Neural progenitor cell (in vitro differentiated cells): ENCODE results near the gene CKAP4. TPM values are rescaled to one million over a fixed set of nuclear protein-coding genes. Genes with fewer than 3 reads are reported as not detected.

Experiments used
- DNase-seq: peaks from one replicate; pipeline ENCODE4 v3.0.0-alpha.2; 2016; ENCODE audit warnings: low spot score
- H2AFZ ChIP-seq: fragments of 200-600 bp; sonication (generic); replicated peaks from 2 replicates; pipeline ENCODE4 v1.6.1; 2016; ENCODE audit warnings: antibody characterized with exemption
- H3F3A ChIP-seq: fragments of 200-600 bp; sonication (generic); 2 replicates; pipeline ENCODE4 v1.6.1; 2016; ENCODE audit warnings: antibody characterized with exemption, low read depth
- H3K27ac ChIP-seq: fragments of 200-600 bp; sonication (generic); 2 replicates; pipeline ENCODE4 v1.5.1; 2016; ENCODE audit warnings: mild to moderate bottlenecking
- H3K27me3 ChIP-seq: fragments of 200-600 bp; sonication (generic); 2 replicates; pipeline ENCODE4 v1.6.1; 2016; ENCODE audit warnings: mild to moderate bottlenecking, moderate library complexity
- H3K36me3 ChIP-seq: fragments of 200-600 bp; sonication (generic); 2 replicates; pipeline ENCODE4 v1.5.1; 2016
- H3K4me1 ChIP-seq: fragments of 200-600 bp; sonication (generic); 2 replicates; pipeline ENCODE4 v1.6.1; 2016; ENCODE audit warnings: mixed run types
- H3K4me2 ChIP-seq: fragments of 200-600 bp; sonication (generic); 2 replicates; pipeline ENCODE4 v1.6.1; 2016
- H3K4me3 ChIP-seq: fragments of 200-600 bp; sonication (generic); 2 replicates; pipeline ENCODE4 v1.5.1; 2016
- H3K79me2 ChIP-seq: fragments of 200-600 bp; sonication (generic); 2 replicates; pipeline ENCODE4 v1.6.1; 2016; ENCODE audit warnings: low read depth
- H3K9ac ChIP-seq: fragments of 200-600 bp; sonication (generic); 2 replicates; pipeline ENCODE4 v1.6.1; 2016
- H3K9me3 ChIP-seq: fragments of 200-600 bp; sonication (generic); 2 replicates; pipeline ENCODE4 v1.5.1; 2016; ENCODE audit warnings: low read depth
- H4K20me1 ChIP-seq: fragments of 200-600 bp; sonication (generic); 2 replicates; pipeline ENCODE4 v1.6.1; 2016; ENCODE audit warnings: low read depth
- H3K27ac Mint-ChIP-seq: 3 replicates; pipeline ENCODE4 v1.8.0; 2021; ENCODE audit warnings: mixed read lengths
- H3K27me3 Mint-ChIP-seq: 2 replicates; pipeline ENCODE4 v1.8.0; 2022; ENCODE audit warnings: low read depth, mild to moderate bottlenecking, inconsistent platforms, moderate library complexity, mixed read lengths; ENCODE audit not compliant: insufficient read depth
- H3K36me3 Mint-ChIP-seq: 3 replicates; pipeline ENCODE4 v1.8.0; 2021; ENCODE audit warnings: mixed read lengths
- H3K4me1 Mint-ChIP-seq: 3 replicates; pipeline ENCODE4 v1.8.0; 2021; ENCODE audit warnings: mixed read lengths
- H3K4me3 Mint-ChIP-seq: 3 replicates; pipeline ENCODE4 v1.8.0; 2021; ENCODE audit warnings: mild to moderate bottlenecking, moderate library complexity, mixed read lengths
- H3K9me3 Mint-ChIP-seq: 3 replicates; pipeline ENCODE4 v1.8.0; 2020; ENCODE audit warnings: mixed read lengths
- CTCF ChIP-seq: fragments of 200-600 bp; sonication (generic); IDR thresholded peaks from 2 replicates; pipeline ENCODE4 v1.5.1; 2017; ENCODE audit warnings: antibody characterized with exemption, mild to moderate bottlenecking
- EZH2 ChIP-seq: fragments of 200-600 bp; sonication (generic); IDR thresholded peaks from 2 replicates; pipeline ENCODE4 v1.6.1; 2017; ENCODE audit warnings: antibody characterized with exemption, mild to moderate bottlenecking, moderate library complexity
- EZH2phosphoT487 ChIP-seq: fragments of 200-600 bp; sonication (generic); IDR thresholded peaks from 2 replicates; pipeline ENCODE4 v1.6.1; 2017; ENCODE audit warnings: antibody characterized with exemption
- total RNA-seq: library from RNA; depleted of rRNA; stranded (reverse); fragments of >200 nt; gene quantifications from 2 replicates; pipeline ENCODE4 v1.2.3, GENCODE V29; 2015; ENCODE audit warnings: low replicate concordance

The CKAP4 gene
- total RNA-seq, 1 donor from 2014 or later: 58.7 TPM

- peaks cover 10% of the 10 kb centered on the region for H3F3A ChIP-seq
- TF ChIP-seq CTCF (no peak), EZH2phosphoT487 (no peak), EZH2 (no peak)
- Mint-ChIP-seq H3K36me3 (peaks cover 15% of the 10 kb centered on the region), H3K4me1 (peaks cover 12% of the 10 kb centered on the region), H3K9me3 (no peaks in the 10 kb centered on the region), H3K27me3 (peaks cover 6% of the 10 kb centered on the region), H3K4me3 (no peak overlapping the region), H3K27ac (no peak overlapping the region)
- no peak overlapping the region for H3K4me2 ChIP-seq
- H3K9me3 ChIP-seq: no peaks in the 10 kb centered on the region
- no peak overlapping the region for H3K9ac ChIP-seq
- no peaks in the 10 kb centered on the region for H3K27me3 ChIP-seq
- H4K20me1 ChIP-seq: peaks cover 7% of the 10 kb centered on the region
- H3K4me1 ChIP-seq: no peaks in the 10 kb centered on the region
- no peak overlapping the region for H3K27ac ChIP-seq
- no peak overlapping the region for H2AFZ ChIP-seq
- H3K36me3 ChIP-seq: no peaks in the 10 kb centered on the region
- H3K79me2 ChIP-seq: no peaks in the 10 kb centered on the region
- DNase-seq: no peak
- no peak overlapping the region for H3K4me3 ChIP-seq
These were observed 13.4 kb downstream of the CKAP4 start for GRCh38 chr12:106234449-106234848.

GRCh38 chr12:106233011-106233410, 14.8 kb downstream of the CKAP4 start:
- H3K4me3 ChIP-seq: no peak overlapping the region
- no peaks in the 10 kb centered on the region for H3K9me3 Mint-ChIP-seq
- no peaks in the 10 kb centered on the region for H3K27me3 ChIP-seq
- no peak overlapping the region for H3K4me3 Mint-ChIP-seq
- H2AFZ ChIP-seq: no peak overlapping the region
- peaks cover 6% of the 10 kb centered on the region for H3F3A ChIP-seq
- H3K4me1 Mint-ChIP-seq: peaks cover 1% of the 10 kb centered on the region
- no peak for DNase-seq
- TF ChIP-seq EZH2 (no peak), CTCF (no peak), EZH2phosphoT487 (no peak)
- H4K20me1 ChIP-seq: peaks cover 4% of the 10 kb centered on the region
- H3K27ac Mint-ChIP-seq: no peak overlapping the region
- H3K27me3 Mint-ChIP-seq: peaks cover 5% of the 10 kb centered on the region
- H3K79me2 ChIP-seq: no peaks in the 10 kb centered on the region
- no peak overlapping the region for H3K27ac ChIP-seq
- H3K4me1 ChIP-seq: no peaks in the 10 kb centered on the region
- no peak overlapping the region for H3K9ac ChIP-seq
- H3K36me3 Mint-ChIP-seq: peaks cover 11% of the 10 kb centered on the region
- no peaks in the 10 kb centered on the region for H3K36me3 ChIP-seq
- H3K9me3 ChIP-seq: no peaks in the 10 kb centered on the region
- no peak overlapping the region for H3K4me2 ChIP-seq

- no peak for TF ChIP-seq EZH2
- TF ChIP-seq EZH2phosphoT487: no peak
- TF ChIP-seq CTCF: no peak
- no peaks in the 10 kb centered on the region for H3K36me3 ChIP-seq
- Mint-ChIP-seq H3K27ac (no peak overlapping the region), H3K4me1 (peaks cover 14% of the 10 kb centered on the region), H3K36me3 (peaks cover 3% of the 10 kb centered on the region), H3K9me3 (no peaks in the 10 kb centered on the region), H3K27me3 (peaks cover 2% of the 10 kb centered on the region), H3K4me3 (no peak overlapping the region)
- H3K4me1 ChIP-seq: no peaks in the 10 kb centered on the region
- H3K4me2 ChIP-seq: no peak overlapping the region
- H3K9me3 ChIP-seq: no peaks in the 10 kb centered on the region
- H3K9ac ChIP-seq: no peak overlapping the region
- H4K20me1 ChIP-seq: no peaks in the 10 kb centered on the region
- H3F3A ChIP-seq: no peaks in the 10 kb centered on the region
- no peaks in the 10 kb centered on the region for H3K79me2 ChIP-seq
- no peak overlapping the region for H3K27ac ChIP-seq
- no peak overlapping the region for H2AFZ ChIP-seq
- H3K4me3 ChIP-seq: no peak overlapping the region
- no peaks in the 10 kb centered on the region for H3K27me3 ChIP-seq
- no peak for DNase-seq
These were observed 18.7 kb downstream of the CKAP4 start for GRCh38 chr12:106229036-106229591.
